Neural progenitor cell (in vitro differentiated cells): Measurements from ENCODE around the gene CMTM4. TPM values are rescaled to one million over a fixed set of nuclear protein-coding genes. Genes with fewer than 3 reads are reported as not detected.
"Not testable (repeated sequence)": the region's sequence is repeated elsewhere in the genome, so short reads cannot be mapped to it uniquely, and the experiment has no call there.

Experiments
- DNase-seq: peaks from one replicate; pipeline ENCODE4 v3.0.0-alpha.2; 2016; ENCODE audit warnings: low spot score
- H2AFZ ChIP-seq: fragments of 200-600 bp; sonication (generic); replicated peaks from 2 replicates; pipeline ENCODE4 v1.6.1; 2016; ENCODE audit warnings: antibody characterized with exemption
- H3F3A ChIP-seq: fragments of 200-600 bp; sonication (generic); 2 replicates; pipeline ENCODE4 v1.6.1; 2016; ENCODE audit warnings: antibody characterized with exemption, low read depth
- H3K27ac ChIP-seq: fragments of 200-600 bp; sonication (generic); 2 replicates; pipeline ENCODE4 v1.5.1; 2016; ENCODE audit warnings: mild to moderate bottlenecking
- H3K27me3 ChIP-seq: fragments of 200-600 bp; sonication (generic); 2 replicates; pipeline ENCODE4 v1.6.1; 2016; ENCODE audit warnings: mild to moderate bottlenecking, moderate library complexity
- H3K36me3 ChIP-seq: fragments of 200-600 bp; sonication (generic); 2 replicates; pipeline ENCODE4 v1.5.1; 2016
- H3K4me1 ChIP-seq: fragments of 200-600 bp; sonication (generic); 2 replicates; pipeline ENCODE4 v1.6.1; 2016; ENCODE audit warnings: mixed run types
- H3K4me2 ChIP-seq: fragments of 200-600 bp; sonication (generic); 2 replicates; pipeline ENCODE4 v1.6.1; 2016
- H3K4me3 ChIP-seq: fragments of 200-600 bp; sonication (generic); 2 replicates; pipeline ENCODE4 v1.5.1; 2016
- H3K79me2 ChIP-seq: fragments of 200-600 bp; sonication (generic); 2 replicates; pipeline ENCODE4 v1.6.1; 2016; ENCODE audit warnings: low read depth
- H3K9ac ChIP-seq: fragments of 200-600 bp; sonication (generic); 2 replicates; pipeline ENCODE4 v1.6.1; 2016
- H3K9me3 ChIP-seq: fragments of 200-600 bp; sonication (generic); 2 replicates; pipeline ENCODE4 v1.5.1; 2016; ENCODE audit warnings: low read depth
- H4K20me1 ChIP-seq: fragments of 200-600 bp; sonication (generic); 2 replicates; pipeline ENCODE4 v1.6.1; 2016; ENCODE audit warnings: low read depth
- H3K27ac Mint-ChIP-seq: 3 replicates; pipeline ENCODE4 v1.8.0; 2021; ENCODE audit warnings: mixed read lengths
- H3K27me3 Mint-ChIP-seq: 2 replicates; pipeline ENCODE4 v1.8.0; 2022; ENCODE audit warnings: low read depth, mild to moderate bottlenecking, inconsistent platforms, moderate library complexity, mixed read lengths; ENCODE audit not compliant: insufficient read depth
- H3K36me3 Mint-ChIP-seq: 3 replicates; pipeline ENCODE4 v1.8.0; 2021; ENCODE audit warnings: mixed read lengths
- H3K4me1 Mint-ChIP-seq: 3 replicates; pipeline ENCODE4 v1.8.0; 2021; ENCODE audit warnings: mixed read lengths
- H3K4me3 Mint-ChIP-seq: 3 replicates; pipeline ENCODE4 v1.8.0; 2021; ENCODE audit warnings: mild to moderate bottlenecking, moderate library complexity, mixed read lengths
- H3K9me3 Mint-ChIP-seq: 3 replicates; pipeline ENCODE4 v1.8.0; 2020; ENCODE audit warnings: mixed read lengths
- EZH2 ChIP-seq: fragments of 200-600 bp; sonication (generic); IDR thresholded peaks from 2 replicates; pipeline ENCODE4 v1.6.1; 2017; ENCODE audit warnings: antibody characterized with exemption, mild to moderate bottlenecking, moderate library complexity
- EZH2phosphoT487 ChIP-seq: fragments of 200-600 bp; sonication (generic); IDR thresholded peaks from 2 replicates; pipeline ENCODE4 v1.6.1; 2017; ENCODE audit warnings: antibody characterized with exemption
- total RNA-seq: library from RNA; depleted of rRNA; stranded (reverse); fragments of >200 nt; gene quantifications from 2 replicates; pipeline ENCODE4 v1.2.3, GENCODE V29; 2015; ENCODE audit warnings: low replicate concordance
- TF ChIP-seq, protein P1 (sequence below): fragments of 200-600 bp; sonication (generic); IDR thresholded peaks from 2 replicates; pipeline ENCODE4 v1.5.1; 2017; ENCODE audit warnings: antibody characterized with exemption, mild to moderate bottlenecking

Gene CMTM4
- total RNA-seq, 1 donor from 2014 or later, result 25.9 TPM

DNA sequence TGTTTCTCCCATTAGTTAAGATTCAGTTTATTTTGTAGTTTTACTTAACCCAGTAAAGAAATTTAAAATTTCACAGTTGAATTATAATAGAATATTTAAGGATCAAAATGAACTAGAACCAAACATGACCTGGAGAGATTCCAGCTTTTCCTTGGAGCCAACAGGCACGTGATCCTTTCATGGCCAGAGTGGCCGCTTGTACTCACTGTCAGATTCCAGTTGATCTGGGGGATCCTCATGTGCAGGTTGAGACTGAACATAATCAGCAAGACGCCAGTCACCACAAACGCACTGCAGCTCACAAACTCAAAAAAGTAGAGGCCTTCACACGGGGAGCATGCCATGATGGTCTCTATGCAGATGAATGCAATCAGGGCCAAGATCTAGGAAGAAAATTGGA is 60.3 kb downstream of the CMTM4 start:
- no peaks in the 10 kb centered on the region for H3K79me2 ChIP-seq
- no peak overlapping the region for H3K4me3 ChIP-seq
- H3K4me2 ChIP-seq, result no peak overlapping the region
- peaks cover 9% of the 10 kb centered on the region for H3K36me3 Mint-ChIP-seq
- TF ChIP-seq, protein P1, sequence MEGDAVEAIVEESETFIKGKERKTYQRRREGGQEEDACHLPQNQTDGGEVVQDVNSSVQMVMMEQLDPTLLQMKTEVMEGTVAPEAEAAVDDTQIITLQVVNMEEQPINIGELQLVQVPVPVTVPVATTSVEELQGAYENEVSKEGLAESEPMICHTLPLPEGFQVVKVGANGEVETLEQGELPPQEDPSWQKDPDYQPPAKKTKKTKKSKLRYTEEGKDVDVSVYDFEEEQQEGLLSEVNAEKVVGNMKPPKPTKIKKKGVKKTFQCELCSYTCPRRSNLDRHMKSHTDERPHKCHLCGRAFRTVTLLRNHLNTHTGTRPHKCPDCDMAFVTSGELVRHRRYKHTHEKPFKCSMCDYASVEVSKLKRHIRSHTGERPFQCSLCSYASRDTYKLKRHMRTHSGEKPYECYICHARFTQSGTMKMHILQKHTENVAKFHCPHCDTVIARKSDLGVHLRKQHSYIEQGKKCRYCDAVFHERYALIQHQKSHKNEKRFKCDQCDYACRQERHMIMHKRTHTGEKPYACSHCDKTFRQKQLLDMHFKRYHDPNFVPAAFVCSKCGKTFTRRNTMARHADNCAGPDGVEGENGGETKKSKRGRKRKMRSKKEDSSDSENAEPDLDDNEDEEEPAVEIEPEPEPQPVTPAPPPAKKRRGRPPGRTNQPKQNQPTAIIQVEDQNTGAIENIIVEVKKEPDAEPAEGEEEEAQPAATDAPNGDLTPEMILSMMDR, result no peak
- no peak for TF ChIP-seq EZH2
- no peak for TF ChIP-seq EZH2phosphoT487
- no peak overlapping the region for H2AFZ ChIP-seq
- H3K9me3 ChIP-seq, result no peaks in the 10 kb centered on the region
- H3F3A ChIP-seq, result no peaks in the 10 kb centered on the region
- no peak overlapping the region for H3K9ac ChIP-seq
- H3K27ac ChIP-seq, result no peak overlapping the region
- H3K9me3 Mint-ChIP-seq, result no peaks in the 10 kb centered on the region
- H3K27me3 ChIP-seq, result no peaks in the 10 kb centered on the region
- H3K27me3 Mint-ChIP-seq, result peaks cover 5% of the 10 kb centered on the region
- H3K36me3 ChIP-seq, result no peaks in the 10 kb centered on the region
- no peaks in the 10 kb centered on the region for H3K4me1 Mint-ChIP-seq
- no peak overlapping the region for H3K4me3 Mint-ChIP-seq
- H3K27ac Mint-ChIP-seq, result no peak overlapping the region
- no peaks in the 10 kb centered on the region for H4K20me1 ChIP-seq
- no peak for DNase-seq
- H3K4me1 ChIP-seq, result no peaks in the 10 kb centered on the region

DNA sequence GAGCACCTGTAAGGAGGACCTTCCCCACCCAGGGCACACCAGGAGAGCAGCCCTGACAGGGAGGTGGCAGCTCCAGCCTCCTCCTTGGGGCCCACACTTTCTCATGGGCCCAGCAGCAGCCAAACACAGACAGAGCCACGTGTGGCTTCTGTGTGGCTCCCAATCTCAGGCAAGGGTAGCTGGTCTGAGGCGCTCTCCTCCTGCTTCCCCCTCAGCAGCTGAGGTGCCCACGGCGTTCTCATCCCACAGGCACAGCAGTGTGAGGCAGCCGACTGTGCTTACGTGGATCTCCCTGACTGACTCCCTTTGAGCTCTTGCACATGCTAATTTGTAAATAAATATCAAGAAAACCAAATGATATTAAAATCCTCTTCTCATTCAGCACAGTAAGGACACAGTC is 61.1 kb downstream of the CMTM4 start:
- Histone ChIP-seq H3K36me3 (no peaks in the 10 kb centered on the region), H3K4me1 (no peaks in the 10 kb centered on the region), H3K79me2 (no peaks in the 10 kb centered on the region), H3K27ac (no peak overlapping the region), H3K4me2 (no peak overlapping the region), H3K27me3 (no peaks in the 10 kb centered on the region), H3K4me3 (no peak overlapping the region), H2AFZ (no peak overlapping the region), H3K9ac (no peak overlapping the region), H3K9me3 (no peaks in the 10 kb centered on the region), H4K20me1 (no peaks in the 10 kb centered on the region), H3F3A (no peaks in the 10 kb centered on the region)
- no peak overlapping the region for H3K27ac Mint-ChIP-seq
- TF ChIP-seq, protein P1, result no peak
- no peak for TF ChIP-seq EZH2phosphoT487
- no peak for TF ChIP-seq EZH2
- H3K36me3 Mint-ChIP-seq, result peaks cover 9% of the 10 kb centered on the region
- peaks cover 5% of the 10 kb centered on the region for H3K27me3 Mint-ChIP-seq
- H3K4me3 Mint-ChIP-seq, result no peak overlapping the region
- no peaks in the 10 kb centered on the region for H3K4me1 Mint-ChIP-seq
- H3K9me3 Mint-ChIP-seq, result no peaks in the 10 kb centered on the region
- no peak for DNase-seq

DNA sequence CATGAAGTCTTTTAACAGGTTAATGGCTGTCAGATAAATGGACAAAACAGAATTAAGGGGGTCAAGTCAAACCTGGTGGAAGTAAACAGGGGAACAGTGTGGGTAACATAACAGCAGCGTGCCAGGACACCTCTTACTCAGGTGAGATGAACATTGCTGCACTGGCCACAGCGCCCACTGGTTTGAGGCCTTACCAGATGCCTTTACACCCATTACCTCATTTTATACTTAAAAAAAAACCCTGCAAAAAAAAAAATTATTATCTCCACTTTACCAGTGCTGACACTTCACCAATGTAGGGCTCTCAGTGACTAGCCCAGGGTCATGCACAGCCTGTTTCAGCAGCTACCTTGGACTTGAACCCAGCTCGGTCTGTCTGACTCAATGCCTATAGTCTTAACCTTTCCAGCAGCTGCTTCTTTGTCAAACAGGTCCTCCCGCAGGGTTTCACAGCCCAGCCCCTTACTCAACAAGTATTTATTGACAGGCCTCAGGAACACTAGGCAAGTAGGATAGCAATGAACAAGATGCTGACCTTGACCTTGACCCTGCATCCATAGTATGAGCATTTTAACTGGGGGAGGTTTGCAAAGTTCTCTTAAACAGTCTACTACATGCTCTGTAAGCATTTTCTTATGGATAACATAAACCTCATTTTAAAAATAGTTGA is 61.9 kb downstream of the CMTM4 start:
- Mint-ChIP-seq H3K27ac (no peak overlapping the region), H3K27me3 (peaks cover 5% of the 10 kb centered on the region), H3K4me3 (no peak overlapping the region), H3K36me3 (peaks cover 11% of the 10 kb centered on the region), H3K4me1 (no peaks in the 10 kb centered on the region), H3K9me3 (no peaks in the 10 kb centered on the region)
- no peaks in the 10 kb centered on the region for H3F3A ChIP-seq
- no peaks in the 10 kb centered on the region for H4K20me1 ChIP-seq
- no peaks in the 10 kb centered on the region for H3K79me2 ChIP-seq
- no peak for DNase-seq
- H3K36me3 ChIP-seq, result no peaks in the 10 kb centered on the region
- no peak overlapping the region for H3K4me3 ChIP-seq
- H3K9me3 ChIP-seq, result no peaks in the 10 kb centered on the region
- H2AFZ ChIP-seq, result no peak overlapping the region
- no peaks in the 10 kb centered on the region for H3K27me3 ChIP-seq
- no peak overlapping the region for H3K4me2 ChIP-seq
- H3K4me1 ChIP-seq, result no peaks in the 10 kb centered on the region
- H3K27ac ChIP-seq, result no peak overlapping the region
- H3K9ac ChIP-seq, result no peak overlapping the region
- TF ChIP-seq EZH2phosphoT487, result no peak
- TF ChIP-seq, protein P1, result no peak
- TF ChIP-seq EZH2, result no peak

DNA sequence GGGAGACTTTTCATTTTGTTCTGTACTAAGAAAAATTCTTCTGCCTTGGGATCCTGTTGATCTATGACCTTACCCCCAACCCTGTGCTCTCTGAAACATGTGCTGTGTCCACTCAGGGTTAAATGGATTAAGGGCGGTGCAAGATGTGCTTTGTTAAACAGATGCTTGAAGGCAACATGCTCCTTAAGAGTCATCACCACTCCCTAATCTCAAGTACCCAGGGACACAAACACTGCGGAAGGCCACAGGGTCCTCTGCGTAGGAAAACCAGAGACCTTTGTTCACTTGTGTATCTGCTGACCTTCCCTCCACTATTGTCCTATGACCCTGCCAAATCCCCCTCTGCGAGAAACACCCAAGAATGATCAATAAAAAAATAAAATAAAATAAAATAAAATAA is 65.0 kb downstream of the CMTM4 start:
- H3K4me3 ChIP-seq, H3K4me3 Mint-ChIP-seq, H3K4me1 Mint-ChIP-seq, H3K27me3 Mint-ChIP-seq, H3K9me3 ChIP-seq, H3K79me2 ChIP-seq, DNase-seq, H3F3A ChIP-seq, H3K27ac Mint-ChIP-seq, H3K4me1 ChIP-seq, H3K27ac ChIP-seq, H3K27me3 ChIP-seq, H2AFZ ChIP-seq, H3K36me3 ChIP-seq, H3K4me2 ChIP-seq, H3K9me3 Mint-ChIP-seq, H4K20me1 ChIP-seq, H3K9ac ChIP-seq: not testable (repeated sequence)
- peaks cover 11% of the 10 kb centered on the region for H3K36me3 Mint-ChIP-seq

DNA sequence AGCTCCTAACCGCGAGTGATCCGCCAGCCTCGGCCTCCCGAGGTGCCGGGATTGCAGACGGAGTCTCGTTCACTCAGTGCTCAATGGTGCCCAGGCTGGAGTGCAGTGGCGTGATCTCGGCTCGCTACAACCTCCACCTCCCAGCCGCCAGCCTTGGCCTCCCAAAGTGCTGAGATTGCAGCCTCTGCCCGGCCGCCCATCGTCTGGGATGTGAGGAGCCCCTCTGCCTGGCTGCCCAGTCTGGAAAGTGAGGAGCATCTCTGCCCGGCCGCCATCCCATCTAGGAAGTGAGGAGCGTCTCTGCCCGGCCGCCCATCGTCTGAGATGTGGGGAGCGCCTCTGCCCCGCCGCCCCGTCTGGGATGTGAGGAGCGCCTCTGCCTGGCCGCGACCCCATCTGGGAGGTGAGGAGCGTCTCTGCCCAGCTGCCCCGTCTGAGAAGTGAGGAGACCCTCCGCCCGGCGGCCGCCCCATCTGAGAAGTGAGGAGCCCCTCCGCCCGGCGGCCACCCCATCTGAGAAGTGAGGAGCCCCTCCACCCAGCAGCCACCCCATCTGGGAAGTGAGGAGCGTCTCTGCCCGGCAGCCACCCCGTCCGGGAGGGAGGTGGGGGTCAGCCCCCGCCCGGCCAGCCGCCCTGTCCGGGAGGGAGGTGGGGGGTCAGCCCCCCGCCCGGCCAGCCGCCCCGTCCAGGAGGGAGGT is 65.8 kb downstream of the CMTM4 start:
- H3K79me2 ChIP-seq, H3K27ac Mint-ChIP-seq, H3K9me3 Mint-ChIP-seq, DNase-seq, H4K20me1 ChIP-seq, H3K4me1 ChIP-seq, H3K4me3 ChIP-seq, H3F3A ChIP-seq, H3K4me3 Mint-ChIP-seq, H3K27me3 ChIP-seq, H2AFZ ChIP-seq, H3K9me3 ChIP-seq, H3K4me1 Mint-ChIP-seq, H3K4me2 ChIP-seq, H3K27ac ChIP-seq, H3K36me3 ChIP-seq, H3K27me3 Mint-ChIP-seq, H3K9ac ChIP-seq: not testable (repeated sequence)
- peaks cover 11% of the 10 kb centered on the region for H3K36me3 Mint-ChIP-seq
